GM23338 (cell line): ENCODE results near the gene POLG2. TPM values are rescaled to one million over a fixed set of nuclear protein-coding genes. Genes with fewer than 3 reads are reported as not detected.

Experiments
- ATAC-seq: fragments of 200-7000 bp; cut with Tn5 transposase; 3 replicates; pipeline ENCODE4 v1.9.1; 2020
- DNase-seq: peaks from one replicate; pipeline ENCODE4 v3.0.0-alpha.2; 2015; ENCODE audit warnings: low spot score
- H2AFZ ChIP-seq: fragments of 200-600 bp; sonication (generic); 2 replicates; pipeline ENCODE4 v1.8.0; 2016; ENCODE audit warnings: antibody characterized with exemption, mild to moderate bottlenecking, moderate library complexity
- H3F3A ChIP-seq: fragments of 200-600 bp; sonication (generic); replicated peaks from 2 replicates; pipeline ENCODE4 v1.8.0; 2017; ENCODE audit warnings: antibody characterized with exemption, mixed run types, low read depth
- H3K27ac ChIP-seq: fragments of 200-600 bp; sonication (generic); 2 replicates; pipeline ENCODE4 v1.6.1; 2016; ENCODE audit warnings: low read depth
- H3K27me3 ChIP-seq: fragments of 200-600 bp; sonication (generic); 2 replicates; pipeline ENCODE4 v1.8.0; 2016; ENCODE audit warnings: mild to moderate bottlenecking, mixed run types, moderate library complexity; ENCODE audit not compliant: insufficient read depth
- H3K36me3 ChIP-seq: fragments of 200-600 bp; sonication (generic); 2 replicates; pipeline ENCODE4 v1.8.0; 2016; ENCODE audit warnings: mild to moderate bottlenecking; ENCODE audit not compliant: insufficient read depth
- H3K4me1 ChIP-seq: fragments of 200-600 bp; sonication (generic); 2 replicates; pipeline ENCODE4 v1.8.0; 2016; ENCODE audit warnings: mild to moderate bottlenecking, moderate library complexity; ENCODE audit not compliant: insufficient read depth
- H3K4me2 ChIP-seq: fragments of 200-600 bp; sonication (generic); 2 replicates; pipeline ENCODE4 v1.7.1; 2017; ENCODE audit warnings: mixed run types
- H3K4me3 ChIP-seq: fragments of 200-600 bp; sonication (generic); 2 replicates; pipeline ENCODE4 v1.6.1; 2016; ENCODE audit warnings: mixed run types
- H3K79me2 ChIP-seq: fragments of 200-600 bp; sonication (generic); replicated peaks from 2 replicates; pipeline ENCODE4 v1.8.0; 2017; ENCODE audit warnings: mild to moderate bottlenecking; ENCODE audit not compliant: insufficient read depth
- H3K9me2 ChIP-seq: fragments of 200-600 bp; sonication (generic); 2 replicates; pipeline ENCODE4 v1.8.0; 2017; ENCODE audit not compliant: insufficient read depth
- H4K20me1 ChIP-seq: fragments of 200-600 bp; sonication (generic); replicated peaks from 2 replicates; pipeline ENCODE4 v1.8.0; 2017; ENCODE audit warnings: mild to moderate bottlenecking; ENCODE audit not compliant: insufficient read depth
- H3K27ac Mint-ChIP-seq: 2 replicates; pipeline ENCODE4 v1.8.0; 2020; ENCODE audit warnings: inconsistent platforms, mild to moderate bottlenecking, moderate library complexity, mixed read lengths
- H3K27me3 Mint-ChIP-seq: 3 replicates; pipeline ENCODE4 v1.8.0; 2022; ENCODE audit warnings: low read depth, mild to moderate bottlenecking, moderate library complexity, mixed read lengths, inconsistent platforms; ENCODE audit not compliant: insufficient read depth, poor library complexity
- H3K36me3 Mint-ChIP-seq: 3 replicates; pipeline ENCODE4 v1.8.0; 2021; ENCODE audit warnings: low read depth, mild to moderate bottlenecking, inconsistent platforms, moderate library complexity, mixed read lengths
- H3K4me1 Mint-ChIP-seq: 3 replicates; pipeline ENCODE4 v1.8.0; 2020; ENCODE audit warnings: mild to moderate bottlenecking, inconsistent platforms, mixed read lengths
- H3K4me3 Mint-ChIP-seq: 3 replicates; pipeline ENCODE4 v1.8.0; 2021; ENCODE audit warnings: moderate library complexity, mild to moderate bottlenecking, inconsistent platforms, mixed read lengths
- H3K9me3 Mint-ChIP-seq: 3 replicates; pipeline ENCODE4 v1.8.0; 2020; ENCODE audit warnings: moderate library complexity, mild to moderate bottlenecking, inconsistent platforms, mixed read lengths
- CTCF ChIP-seq, 2 experiments: fragments of 200-600 bp in 1 of 2; sonication (generic) in 1 of 2; conservative IDR thresholded peaks; 2 replicates each; pipeline versions ENCODE4 v1.5.1 to v1.6.1; 2016 to 2017; ENCODE audit warnings: antibody characterized with exemption in 2 of 2, low read depth in 2 of 2, mild to moderate bottlenecking in 2 of 2, moderate library complexity in 1 of 2
- EZH2 ChIP-seq: fragments of 200-600 bp; sonication (generic); IDR thresholded peaks from one replicate; pipeline ENCODE4 v1.8.0; 2017; ENCODE audit warnings: antibody characterized with exemption, mild to moderate bottlenecking, low read depth; ENCODE audit not compliant: unreplicated experiment
- NANOG ChIP-seq: IDR thresholded peaks from 2 replicates; pipeline ENCODE4 v1.6.1; 2016; ENCODE audit warnings: antibody characterized with exemption, borderline replicate concordance
- ZNF114 ChIP-seq: fragments of 250-450 bp; sonication (Bioruptor Pico); IDR thresholded peaks from 2 replicates; pipeline ENCODE4 v1.5.0; 2020; ENCODE audit warnings: mild to moderate bottlenecking, moderate library complexity
- polyA plus RNA-seq: library from polyadenylated mRNA; unstranded; fragments of >200 nt; fragmentation: Nextera tagmentation; extraction: Ambion mirVana; gene quantifications from 2 replicates; pipeline ENCODE4 v1.2.1, GENCODE V29; 2016
- total RNA-seq: library from RNA; depleted of rRNA; stranded (reverse); fragments of >200 nt; shearing (Covaris generic); gene quantifications from 2 replicates; pipeline ENCODE4 v1.2.3, GENCODE V29; 2014
- TF ChIP-seq, protein P1 (sequence below): IDR thresholded peaks from 2 replicates; pipeline ENCODE4 v1.6.1; 2016; ENCODE audit warnings: antibody characterized with exemption
- TF ChIP-seq, protein P2 (sequence below): IDR thresholded peaks from one replicate; pipeline ENCODE4 v1.6.1; 2018; ENCODE audit warnings: antibody characterized with exemption; ENCODE audit not compliant: unreplicated experiment
- TF ChIP-seq, protein P3 (sequence below): fragments of 250-450 bp; sonication (Bioruptor Pico); IDR thresholded peaks from 2 replicates; pipeline ENCODE4 v1.5.0; 2020; ENCODE audit warnings: mild to moderate bottlenecking, moderate library complexity

POLG2 gene
- total and polyA plus RNA-seq, 2 experiments from 2014 or later, result 20.2 to 28.0 TPM

DNA sequence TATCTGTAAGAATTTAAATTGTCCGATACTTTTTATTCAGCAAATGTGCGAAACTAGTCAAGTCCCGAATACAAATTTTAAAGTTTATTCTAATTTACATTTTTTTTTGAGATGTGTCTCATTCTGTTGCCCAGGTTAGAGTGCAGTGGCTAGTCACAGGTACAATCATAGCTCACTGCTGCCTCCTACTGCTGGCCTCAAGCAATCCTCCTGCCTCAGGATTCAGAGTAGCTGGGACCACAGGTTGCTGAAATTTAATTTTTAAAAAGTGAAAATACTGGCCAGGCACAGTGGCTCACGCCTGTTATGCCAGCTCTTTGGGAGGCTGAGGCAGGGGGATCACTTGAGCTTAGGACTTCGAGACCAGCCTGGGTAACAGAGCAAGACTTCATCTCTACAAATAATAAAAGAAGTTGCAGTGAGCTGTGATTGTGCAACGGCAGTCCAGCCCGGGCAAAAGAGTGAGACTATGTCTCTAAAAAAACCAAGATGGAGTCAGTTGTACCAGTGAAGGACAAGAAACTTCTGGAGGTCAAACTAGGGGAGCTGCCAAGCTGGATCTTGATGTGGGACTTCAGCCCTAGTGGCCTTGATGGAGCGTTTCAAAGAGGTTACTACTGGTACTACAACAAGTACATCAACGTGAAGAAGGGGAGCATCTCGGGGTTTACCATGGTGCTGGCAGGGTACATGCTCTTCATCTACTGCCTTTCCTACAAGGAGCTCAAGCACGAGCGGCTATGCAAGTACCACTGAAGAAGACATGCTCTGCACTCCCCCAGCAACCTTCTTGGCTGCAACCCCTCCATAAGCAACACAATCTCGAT lies 5.6 kb downstream of the POLG2 start:
- Mint-ChIP-seq H3K27me3 (peaks cover 13% of the 10 kb centered on the region), H3K36me3 (peaks cover 90% of the 10 kb centered on the region), H3K4me3 (no peak overlapping the region), H3K4me1 (peaks cover 12% of the 10 kb centered on the region), H3K27ac (no peak overlapping the region), H3K9me3 (peaks cover 14% of the 10 kb centered on the region)
- peaks cover 46% of the 10 kb centered on the region for H3K36me3 ChIP-seq
- H2AFZ ChIP-seq, result no peak overlapping the region
- H3K4me1 ChIP-seq, result peaks cover 6% of the 10 kb centered on the region
- no peak overlapping the region for H3K4me3 ChIP-seq
- peaks cover 35% of the 10 kb centered on the region for H3K79me2 ChIP-seq
- DNase-seq, result peak; percentile 56
- H4K20me1 ChIP-seq, result peaks cover 6% of the 10 kb centered on the region
- H3F3A ChIP-seq, result peaks cover 3% of the 10 kb centered on the region; the same call in 1 of the 2 replicates
- H3K27ac ChIP-seq, result no peak overlapping the region
- no peaks in the 10 kb centered on the region for H3K9me2 ChIP-seq
- TF ChIP-seq NANOG (no peak), CTCF (conservative IDR thresholded peaks at IDR 0.05; ENCODE audit: low read depth in 2 of 2) (peak; percentile 61 to 64)
- H3K4me2 ChIP-seq, result no peak overlapping the region
- peak; percentile 82 for ATAC-seq
- no peaks in the 10 kb centered on the region for H3K27me3 ChIP-seq

- Mint-ChIP-seq H3K4me3 (no peak overlapping the region), H3K9me3 (peaks cover 14% of the 10 kb centered on the region), H3K27ac (no peak overlapping the region), H3K4me1 (no peaks in the 10 kb centered on the region), H3K27me3 (peaks cover 5% of the 10 kb centered on the region), H3K36me3 (peaks cover 95% of the 10 kb centered on the region)
- no peak overlapping the region for H3K4me3 ChIP-seq
- H2AFZ ChIP-seq, result no peak overlapping the region
- peaks cover 63% of the 10 kb centered on the region for H3K36me3 ChIP-seq
- no peak overlapping the region for H3K4me2 ChIP-seq
- peaks cover 7% of the 10 kb centered on the region; the same call in 1 of the 2 replicates for H3K79me2 ChIP-seq
- peaks cover 10% of the 10 kb centered on the region for H4K20me1 ChIP-seq
- no peaks in the 10 kb centered on the region for H3K4me1 ChIP-seq
- no peak for DNase-seq
- no peak overlapping the region for H3K27ac ChIP-seq
- ATAC-seq, result no peak
- no peaks in the 10 kb centered on the region for H3K9me2 ChIP-seq
- peaks cover 3% of the 10 kb centered on the region; the same call in 1 of the 2 replicates for H3F3A ChIP-seq
- H3K27me3 ChIP-seq, result no peaks in the 10 kb centered on the region
- TF ChIP-seq, protein P1, sequence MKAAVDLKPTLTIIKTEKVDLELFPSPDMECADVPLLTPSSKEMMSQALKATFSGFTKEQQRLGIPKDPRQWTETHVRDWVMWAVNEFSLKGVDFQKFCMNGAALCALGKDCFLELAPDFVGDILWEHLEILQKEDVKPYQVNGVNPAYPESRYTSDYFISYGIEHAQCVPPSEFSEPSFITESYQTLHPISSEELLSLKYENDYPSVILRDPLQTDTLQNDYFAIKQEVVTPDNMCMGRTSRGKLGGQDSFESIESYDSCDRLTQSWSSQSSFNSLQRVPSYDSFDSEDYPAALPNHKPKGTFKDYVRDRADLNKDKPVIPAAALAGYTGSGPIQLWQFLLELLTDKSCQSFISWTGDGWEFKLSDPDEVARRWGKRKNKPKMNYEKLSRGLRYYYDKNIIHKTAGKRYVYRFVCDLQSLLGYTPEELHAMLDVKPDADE, result no peak
- no peak for TF ChIP-seq NANOG
- TF ChIP-seq, protein P2, sequence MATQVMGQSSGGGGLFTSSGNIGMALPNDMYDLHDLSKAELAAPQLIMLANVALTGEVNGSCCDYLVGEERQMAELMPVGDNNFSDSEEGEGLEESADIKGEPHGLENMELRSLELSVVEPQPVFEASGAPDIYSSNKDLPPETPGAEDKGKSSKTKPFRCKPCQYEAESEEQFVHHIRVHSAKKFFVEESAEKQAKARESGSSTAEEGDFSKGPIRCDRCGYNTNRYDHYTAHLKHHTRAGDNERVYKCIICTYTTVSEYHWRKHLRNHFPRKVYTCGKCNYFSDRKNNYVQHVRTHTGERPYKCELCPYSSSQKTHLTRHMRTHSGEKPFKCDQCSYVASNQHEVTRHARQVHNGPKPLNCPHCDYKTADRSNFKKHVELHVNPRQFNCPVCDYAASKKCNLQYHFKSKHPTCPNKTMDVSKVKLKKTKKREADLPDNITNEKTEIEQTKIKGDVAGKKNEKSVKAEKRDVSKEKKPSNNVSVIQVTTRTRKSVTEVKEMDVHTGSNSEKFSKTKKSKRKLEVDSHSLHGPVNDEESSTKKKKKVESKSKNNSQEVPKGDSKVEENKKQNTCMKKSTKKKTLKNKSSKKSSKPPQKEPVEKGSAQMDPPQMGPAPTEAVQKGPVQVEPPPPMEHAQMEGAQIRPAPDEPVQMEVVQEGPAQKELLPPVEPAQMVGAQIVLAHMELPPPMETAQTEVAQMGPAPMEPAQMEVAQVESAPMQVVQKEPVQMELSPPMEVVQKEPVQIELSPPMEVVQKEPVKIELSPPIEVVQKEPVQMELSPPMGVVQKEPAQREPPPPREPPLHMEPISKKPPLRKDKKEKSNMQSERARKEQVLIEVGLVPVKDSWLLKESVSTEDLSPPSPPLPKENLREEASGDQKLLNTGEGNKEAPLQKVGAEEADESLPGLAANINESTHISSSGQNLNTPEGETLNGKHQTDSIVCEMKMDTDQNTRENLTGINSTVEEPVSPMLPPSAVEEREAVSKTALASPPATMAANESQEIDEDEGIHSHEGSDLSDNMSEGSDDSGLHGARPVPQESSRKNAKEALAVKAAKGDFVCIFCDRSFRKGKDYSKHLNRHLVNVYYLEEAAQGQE, result no peak
- no peak for TF ChIP-seq ZNF114 (CRISPR knock-in tag)
- TF ChIP-seq EZH2, result no peak
- TF ChIP-seq, protein P3, sequence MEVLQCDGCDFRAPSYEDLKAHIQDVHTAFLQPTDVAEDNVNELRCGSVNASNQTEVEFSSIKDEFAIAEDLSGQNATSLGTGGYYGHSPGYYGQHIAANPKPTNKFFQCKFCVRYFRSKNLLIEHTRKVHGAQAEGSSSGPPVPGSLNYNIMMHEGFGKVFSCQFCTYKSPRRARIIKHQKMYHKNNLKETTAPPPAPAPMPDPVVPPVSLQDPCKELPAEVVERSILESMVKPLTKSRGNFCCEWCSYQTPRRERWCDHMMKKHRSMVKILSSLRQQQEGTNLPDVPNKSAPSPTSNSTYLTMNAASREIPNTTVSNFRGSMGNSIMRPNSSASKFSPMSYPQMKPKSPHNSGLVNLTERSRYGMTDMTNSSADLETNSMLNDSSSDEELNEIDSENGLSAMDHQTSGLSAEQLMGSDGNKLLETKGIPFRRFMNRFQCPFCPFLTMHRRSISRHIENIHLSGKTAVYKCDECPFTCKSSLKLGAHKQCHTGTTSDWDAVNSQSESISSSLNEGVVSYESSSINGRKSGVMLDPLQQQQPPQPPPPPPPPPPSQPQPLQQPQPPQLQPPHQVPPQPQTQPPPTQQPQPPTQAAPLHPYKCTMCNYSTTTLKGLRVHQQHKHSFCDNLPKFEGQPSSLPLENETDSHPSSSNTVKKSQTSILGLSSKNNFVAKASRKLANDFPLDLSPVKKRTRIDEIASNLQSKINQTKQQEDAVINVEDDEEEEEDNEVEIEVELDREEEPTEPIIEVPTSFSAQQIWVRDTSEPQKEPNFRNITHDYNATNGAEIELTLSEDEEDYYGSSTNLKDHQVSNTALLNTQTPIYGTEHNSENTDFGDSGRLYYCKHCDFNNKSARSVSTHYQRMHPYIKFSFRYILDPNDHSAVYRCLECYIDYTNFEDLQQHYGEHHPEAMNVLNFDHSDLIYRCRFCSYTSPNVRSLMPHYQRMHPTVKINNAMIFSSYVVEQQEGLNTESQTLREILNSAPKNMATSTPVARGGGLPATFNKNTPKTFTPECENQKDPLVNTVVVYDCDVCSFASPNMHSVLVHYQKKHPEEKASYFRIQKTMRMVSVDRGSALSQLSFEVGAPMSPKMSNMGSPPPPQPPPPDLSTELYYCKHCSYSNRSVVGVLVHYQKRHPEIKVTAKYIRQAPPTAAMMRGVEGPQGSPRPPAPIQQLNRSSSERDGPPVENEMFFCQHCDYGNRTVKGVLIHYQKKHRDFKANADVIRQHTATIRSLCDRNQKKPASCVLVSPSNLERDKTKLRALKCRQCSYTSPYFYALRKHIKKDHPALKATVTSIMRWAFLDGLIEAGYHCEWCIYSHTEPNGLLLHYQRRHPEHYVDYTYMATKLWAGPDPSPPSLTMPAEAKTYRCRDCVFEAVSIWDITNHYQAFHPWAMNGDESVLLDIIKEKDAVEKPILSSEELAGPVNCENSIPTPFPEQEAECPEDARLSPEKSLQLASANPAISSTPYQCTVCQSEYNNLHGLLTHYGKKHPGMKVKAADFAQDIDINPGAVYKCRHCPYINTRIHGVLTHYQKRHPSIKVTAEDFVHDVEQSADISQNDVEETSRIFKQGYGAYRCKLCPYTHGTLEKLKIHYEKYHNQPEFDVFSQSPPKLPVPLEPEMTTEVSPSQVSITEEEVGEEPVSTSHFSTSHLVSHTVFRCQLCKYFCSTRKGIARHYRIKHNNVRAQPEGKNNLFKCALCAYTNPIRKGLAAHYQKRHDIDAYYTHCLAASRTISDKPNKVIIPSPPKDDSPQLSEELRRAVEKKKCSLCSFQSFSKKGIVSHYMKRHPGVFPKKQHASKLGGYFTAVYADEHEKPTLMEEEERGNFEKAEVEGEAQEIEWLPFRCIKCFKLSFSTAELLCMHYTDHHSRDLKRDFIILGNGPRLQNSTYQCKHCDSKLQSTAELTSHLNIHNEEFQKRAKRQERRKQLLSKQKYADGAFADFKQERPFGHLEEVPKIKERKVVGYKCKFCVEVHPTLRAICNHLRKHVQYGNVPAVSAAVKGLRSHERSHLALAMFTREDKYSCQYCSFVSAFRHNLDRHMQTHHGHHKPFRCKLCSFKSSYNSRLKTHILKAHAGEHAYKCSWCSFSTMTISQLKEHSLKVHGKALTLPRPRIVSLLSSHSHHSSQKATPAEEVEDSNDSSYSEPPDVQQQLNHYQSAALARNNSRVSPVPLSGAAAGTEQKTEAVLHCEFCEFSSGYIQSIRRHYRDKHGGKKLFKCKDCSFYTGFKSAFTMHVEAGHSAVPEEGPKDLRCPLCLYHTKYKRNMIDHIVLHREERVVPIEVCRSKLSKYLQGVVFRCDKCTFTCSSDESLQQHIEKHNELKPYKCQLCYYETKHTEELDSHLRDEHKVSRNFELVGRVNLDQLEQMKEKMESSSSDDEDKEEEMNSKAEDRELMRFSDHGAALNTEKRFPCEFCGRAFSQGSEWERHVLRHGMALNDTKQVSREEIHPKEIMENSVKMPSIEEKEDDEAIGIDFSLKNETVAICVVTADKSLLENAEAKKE (CRISPR knock-in tag), result no peak
Observed at GRCh38 chr17:64488301-64488700, 8.6 kb downstream of the POLG2 start.
